Breast epithelium (tissue), 3 donors: ENCODE measurements around the gene NHLRC1.

Source experiments
- CTCF ChIP-seq, 3 donors: fragments of 450-650 bp; IDR thresholded peaks; one replicate each; pipeline ENCODE4 v1.5.1; 2016 to 2017; ENCODE audit warnings: antibody characterized with exemption in 3 of 3, mild to moderate bottlenecking in 3 of 3, moderate library complexity in 3 of 3
- POLR2A ChIP-seq: fragments of 450-650 bp; IDR thresholded peaks from one replicate; pipeline ENCODE4 v1.6.1; 2016; ENCODE audit warnings: antibody characterized with exemption, mild to moderate bottlenecking, moderate library complexity

GRCh38 chr6:18171871-18172270 is 49.4 kb upstream of the NHLRC1 start:
- TF ChIP-seq CTCF (IDR thresholded peaks at IDR 0.05), result no peak
- TF ChIP-seq POLR2A, result no peak
